CD1c-positive myeloid dendritic cell (primary cell): ENCODE data around the gene GRIK4.
"Not testable (repeated sequence)": the region's sequence is repeated elsewhere in the genome, so short reads cannot be mapped to it uniquely, and the experiment has no call there.

ENCODE experiments used
- DNase-seq: peaks from one replicate; pipeline ENCODE4 v3.0.0-alpha.2; 2016; ENCODE audit errors: extremely low spot score

The GRIK4 gene

DNA sequence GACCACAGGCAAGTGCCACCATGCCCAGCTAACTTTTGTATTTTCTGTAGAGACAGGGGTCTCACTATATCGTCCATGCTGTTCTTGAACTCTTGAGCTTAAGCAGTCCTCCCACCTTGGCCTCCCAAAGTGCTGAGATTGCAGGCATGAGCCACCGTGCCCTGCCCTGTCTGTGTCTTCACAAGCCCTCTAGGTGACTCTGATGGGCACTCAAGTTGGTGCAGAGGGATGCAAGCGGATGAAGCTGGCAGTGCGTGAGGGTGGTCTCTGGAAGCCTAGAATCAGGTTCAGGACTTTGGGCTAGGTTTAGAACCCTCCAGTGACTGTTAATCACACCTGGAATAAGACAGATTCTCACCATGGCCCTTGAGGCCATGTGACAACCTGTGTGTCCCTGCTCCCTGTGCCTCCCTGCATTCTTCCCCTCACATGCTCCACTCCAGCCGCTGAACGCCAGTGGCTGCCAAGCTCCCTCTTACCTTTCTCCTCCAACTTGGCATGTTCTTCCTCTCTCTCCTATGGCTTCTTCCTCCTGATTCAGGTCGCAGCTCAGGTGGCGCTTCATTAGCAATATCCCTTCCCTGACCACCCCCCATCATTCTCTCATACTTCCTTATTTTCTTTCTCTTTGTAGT lies 270.1 kb downstream of the GRIK4 start:
- DNase-seq = no peak

DNA sequence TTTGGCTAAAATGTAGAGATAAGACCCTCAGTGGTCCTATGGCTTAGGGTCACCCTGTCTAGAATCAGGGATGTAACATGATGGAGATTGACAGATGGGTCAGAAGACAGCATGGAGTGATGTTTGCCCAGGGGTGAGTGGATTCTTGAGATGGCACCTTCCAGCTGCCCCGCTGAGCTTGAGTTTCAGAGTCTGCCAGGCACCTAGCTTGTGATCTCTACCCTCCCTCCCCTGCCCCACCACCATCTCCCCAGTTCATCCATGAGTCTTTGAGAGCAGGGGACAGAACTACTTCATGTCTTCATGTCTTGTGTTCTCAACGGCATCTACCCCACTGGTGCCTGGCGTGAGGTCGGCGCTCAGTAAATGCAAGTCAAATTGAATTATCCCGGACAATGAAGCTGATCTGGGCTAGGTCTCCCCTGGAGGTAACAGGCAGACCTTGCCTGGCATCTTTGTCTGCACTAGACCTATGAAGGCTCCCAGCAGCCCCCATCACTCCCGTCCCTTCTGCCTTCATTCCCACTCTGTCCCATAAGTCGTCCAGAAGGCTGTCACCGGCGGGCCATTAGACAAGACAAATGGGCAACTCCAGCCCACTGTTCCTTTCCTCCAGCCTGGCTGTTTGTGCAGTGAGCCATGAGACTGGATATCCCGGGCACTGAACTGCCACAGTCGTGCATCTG lies 273.2 kb downstream of the GRIK4 start:
- no peak for DNase-seq

DNA sequence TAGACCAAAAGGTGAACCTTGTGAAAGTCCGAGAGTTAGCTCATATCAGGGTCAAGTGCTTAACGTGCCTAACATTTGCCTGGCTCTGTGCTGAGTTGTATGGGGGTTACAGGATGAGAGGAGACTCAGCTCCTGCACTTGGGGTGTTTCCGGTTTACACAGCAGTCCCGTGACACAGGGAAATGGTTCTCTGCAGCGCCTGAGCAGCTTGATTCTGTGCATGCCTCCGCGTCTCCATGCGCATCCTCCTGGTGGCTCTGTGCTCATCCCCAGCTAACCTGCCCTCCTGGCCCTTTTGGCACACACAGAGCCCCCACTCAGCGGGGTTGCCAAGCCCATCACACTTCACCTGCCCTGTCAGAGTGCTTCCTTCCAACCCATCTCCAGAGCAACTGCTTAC lies 274.0 kb downstream of the GRIK4 start:
- no peak for DNase-seq

DNA sequence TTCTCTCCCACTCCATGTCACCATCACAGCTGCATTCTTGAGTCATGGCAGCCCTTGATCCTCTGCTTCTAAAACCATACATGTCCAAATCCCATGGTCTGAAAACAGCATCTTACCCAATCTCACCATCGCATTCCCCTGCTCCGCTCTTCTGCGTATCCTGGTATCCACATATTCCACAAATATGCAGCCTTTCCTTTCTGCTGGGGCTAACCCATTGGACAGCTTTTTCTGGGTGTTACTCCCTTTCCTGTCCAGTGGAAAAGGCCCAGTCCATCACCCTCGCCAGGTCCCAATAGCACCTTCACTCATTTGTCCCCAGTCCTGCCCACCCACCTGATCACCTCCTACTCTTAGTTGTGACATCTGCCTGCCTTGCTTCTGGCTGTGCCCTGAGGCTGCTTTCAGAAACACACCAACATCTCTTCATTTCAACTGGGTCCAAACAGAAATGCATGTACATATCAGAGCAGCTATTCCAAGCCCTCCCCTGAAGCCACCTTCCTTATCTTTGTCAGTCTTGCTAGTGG lies 274.7 kb downstream of the GRIK4 start:
- no peak for DNase-seq

DNA sequence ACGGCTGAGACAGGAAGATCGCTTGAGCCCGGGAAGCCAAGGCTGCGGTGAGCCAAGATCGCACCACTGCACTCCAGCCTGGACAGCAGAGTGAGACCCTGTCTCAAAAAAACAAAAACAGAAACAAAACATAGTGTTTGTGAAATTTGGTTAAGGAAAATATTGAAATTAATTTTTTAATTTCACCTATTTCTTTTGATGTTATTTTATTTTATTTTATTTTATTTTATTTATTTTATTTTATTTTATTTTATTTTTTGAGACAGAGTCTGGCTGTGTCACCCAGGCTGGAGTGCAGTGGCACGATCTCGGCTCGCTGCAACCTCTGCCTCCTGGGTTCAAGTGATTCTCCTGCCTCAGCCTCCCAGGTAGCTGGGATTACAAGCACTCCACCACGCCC lies 275.7 kb downstream of the GRIK4 start:
- DNase-seq = not testable (repeated sequence)

DNA sequence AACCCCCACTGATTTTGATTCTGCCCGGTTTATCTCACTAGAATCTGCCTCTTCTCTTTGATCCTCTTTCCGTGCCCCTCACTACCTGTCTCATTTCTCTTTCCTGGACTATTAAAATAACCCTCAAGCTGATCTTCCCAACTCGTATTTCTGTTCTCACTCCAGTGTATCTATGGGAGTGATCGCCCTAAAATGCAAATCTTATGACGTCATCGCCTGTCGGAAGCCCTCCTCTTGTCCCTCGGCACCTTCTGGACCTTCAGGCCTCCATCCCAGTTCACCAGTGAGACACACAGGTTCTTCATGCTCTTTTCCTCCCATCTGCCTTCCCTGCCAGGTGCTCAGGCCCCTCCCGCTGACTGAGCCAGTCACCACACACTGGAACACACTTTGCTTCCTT lies 277.8 kb downstream of the GRIK4 start:
- DNase-seq = no peak

DNA sequence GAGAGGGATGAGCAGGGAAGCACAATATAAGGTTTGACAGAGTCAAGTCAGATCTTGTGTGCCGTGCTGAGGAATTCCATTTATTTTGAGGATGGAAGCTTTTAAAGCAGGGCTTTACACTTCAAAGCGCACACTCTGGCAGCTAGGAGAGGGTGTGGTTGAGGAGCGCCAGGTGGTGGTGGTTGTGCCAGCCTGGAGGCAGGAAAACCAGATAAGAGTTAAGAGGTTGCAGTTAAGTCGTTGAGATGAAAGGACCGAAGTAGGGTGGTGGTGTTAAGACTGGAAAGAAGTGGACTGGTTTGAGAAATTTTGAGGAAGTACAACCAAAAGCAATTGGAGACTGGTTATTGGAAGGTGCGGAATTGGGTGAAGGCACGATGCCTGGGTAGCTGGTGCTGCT lies 280.8 kb downstream of the GRIK4 start:
- DNase-seq = no peak

DNA sequence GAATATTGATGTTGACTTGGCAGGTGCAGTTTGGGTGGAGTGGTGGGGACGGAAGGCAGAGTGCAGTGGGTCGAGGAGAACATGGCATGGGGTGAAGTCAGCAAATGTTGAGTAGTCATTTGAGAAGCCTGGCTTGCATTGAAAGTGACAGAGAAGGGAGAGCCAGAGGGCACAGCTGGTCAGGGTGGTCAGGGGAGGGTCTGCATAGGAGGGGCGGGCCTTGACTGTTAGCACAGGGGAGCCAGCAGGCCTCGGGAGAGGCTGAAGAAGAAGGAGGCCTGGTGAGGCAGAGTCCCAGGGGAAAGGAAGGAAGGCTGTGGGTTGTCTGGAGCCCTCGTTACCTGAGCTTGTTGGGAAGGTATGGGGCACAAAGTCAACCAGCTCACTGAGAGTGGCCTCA lies 281.6 kb downstream of the GRIK4 start:
- no peak for DNase-seq

DNA sequence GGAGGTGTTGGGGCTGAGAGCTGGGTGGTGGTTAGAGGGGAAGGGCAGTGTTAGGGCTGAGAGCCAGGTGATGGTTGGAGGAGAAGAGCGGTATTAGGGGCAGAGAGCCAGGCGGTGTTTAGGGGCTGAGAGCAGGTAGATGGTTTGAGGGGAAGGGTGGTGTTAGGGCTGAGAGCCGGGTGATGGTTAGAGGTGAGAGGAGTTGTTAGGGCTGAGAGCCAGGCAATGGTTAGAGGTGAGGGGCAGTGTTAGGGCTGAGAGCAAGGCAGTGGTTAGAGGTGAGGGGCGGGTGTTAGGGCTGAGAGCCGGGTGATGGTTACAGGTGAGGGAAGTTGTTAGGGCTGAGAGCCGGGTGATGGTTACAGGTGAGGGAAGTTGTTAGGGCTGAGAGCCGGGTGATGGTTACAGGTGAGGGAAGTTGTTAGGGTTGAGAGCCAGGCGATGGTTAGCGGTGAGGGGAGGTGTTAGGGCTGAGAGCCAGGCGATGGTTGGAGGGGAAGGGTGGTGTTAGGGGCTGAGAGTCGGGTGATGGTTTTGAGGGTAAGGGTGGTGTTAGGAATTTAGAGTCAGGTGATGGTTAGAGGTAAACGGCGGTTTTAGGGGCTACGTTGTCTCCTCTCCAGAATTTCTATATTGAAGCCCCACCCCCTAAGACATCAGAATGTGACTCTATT lies 282.4 kb downstream of the GRIK4 start:
- no peak for DNase-seq

DNA sequence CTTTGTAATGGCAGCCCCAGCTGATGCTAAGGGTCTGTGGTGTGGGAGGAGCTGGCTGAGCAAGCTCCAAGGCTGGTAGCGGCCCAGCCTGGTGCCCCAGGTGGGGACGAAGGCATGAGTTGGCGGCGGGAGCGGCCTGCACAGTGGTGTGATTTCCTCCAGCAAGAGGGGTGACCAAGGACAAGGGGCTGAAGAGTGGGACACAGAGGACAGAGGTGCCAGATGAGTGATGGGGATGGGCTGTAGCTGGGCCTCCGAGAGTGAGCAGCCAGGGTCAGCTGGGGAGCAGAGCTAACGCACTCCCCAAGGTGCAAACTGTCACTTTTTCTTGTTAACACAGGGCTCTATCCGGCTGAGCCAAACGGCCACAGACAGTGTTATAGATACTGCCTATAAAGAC lies 283.2 kb downstream of the GRIK4 start:
- no peak for DNase-seq

DNA sequence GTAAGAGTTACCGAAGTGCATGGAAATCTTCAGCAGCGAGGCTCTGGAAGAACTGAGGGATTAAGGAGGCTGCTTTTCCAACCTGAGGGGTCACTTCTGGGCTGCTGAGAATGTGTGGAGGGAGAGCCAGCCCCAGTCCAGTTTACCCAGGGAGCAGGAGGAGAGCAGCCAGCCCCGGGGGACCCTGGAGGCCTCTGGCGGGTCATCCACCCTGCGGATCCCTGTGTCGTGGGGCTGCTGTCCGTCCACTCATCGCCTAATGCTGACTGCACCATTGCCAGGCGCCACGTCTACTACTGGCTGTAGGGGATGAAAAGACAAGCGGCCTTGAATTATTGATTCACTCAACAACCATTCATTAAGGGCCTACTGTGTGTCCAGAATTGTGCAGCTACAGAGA lies 283.6 kb downstream of the GRIK4 start:
- no peak for DNase-seq

DNA sequence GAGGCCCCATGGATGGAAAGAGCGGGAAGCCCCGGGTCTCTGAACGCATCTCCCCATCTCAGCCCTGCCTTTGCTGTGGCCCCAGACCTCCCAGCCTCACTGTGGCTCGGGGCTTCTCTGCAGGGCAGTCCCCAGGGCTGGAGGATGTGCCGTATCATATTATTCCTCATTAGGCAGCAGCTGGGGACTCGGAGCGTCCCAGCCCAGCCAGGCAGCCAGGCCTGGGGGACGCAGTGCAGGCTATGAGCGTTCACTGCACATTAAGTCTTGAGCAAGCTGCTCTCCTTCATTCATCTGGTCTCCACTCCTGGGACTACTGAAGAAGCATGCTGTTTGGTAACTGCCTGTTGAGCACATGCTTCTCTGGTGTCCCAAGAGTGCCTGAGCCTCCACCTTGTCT lies 285.6 kb downstream of the GRIK4 start:
- DNase-seq = no peak

DNA sequence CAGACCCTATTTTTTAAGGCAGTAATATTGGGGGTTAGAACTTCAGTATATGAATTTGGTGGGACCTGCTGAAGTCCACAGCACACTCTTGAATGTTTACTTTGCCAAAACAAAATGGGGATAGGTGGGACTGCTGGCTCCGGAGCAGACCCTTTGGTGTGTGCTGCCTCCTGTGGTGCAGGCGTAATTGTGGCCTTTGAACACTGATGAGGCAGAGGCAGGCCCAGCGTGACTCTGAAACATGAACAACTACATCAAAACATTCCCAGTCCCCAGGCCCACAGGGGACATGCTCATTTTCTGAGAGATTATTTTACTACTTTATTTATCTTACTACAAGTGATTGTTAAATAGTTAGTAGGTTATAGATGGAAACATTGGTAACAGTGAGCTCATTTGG lies 287.3 kb downstream of the GRIK4 start:
- DNase-seq = no peak

DNA sequence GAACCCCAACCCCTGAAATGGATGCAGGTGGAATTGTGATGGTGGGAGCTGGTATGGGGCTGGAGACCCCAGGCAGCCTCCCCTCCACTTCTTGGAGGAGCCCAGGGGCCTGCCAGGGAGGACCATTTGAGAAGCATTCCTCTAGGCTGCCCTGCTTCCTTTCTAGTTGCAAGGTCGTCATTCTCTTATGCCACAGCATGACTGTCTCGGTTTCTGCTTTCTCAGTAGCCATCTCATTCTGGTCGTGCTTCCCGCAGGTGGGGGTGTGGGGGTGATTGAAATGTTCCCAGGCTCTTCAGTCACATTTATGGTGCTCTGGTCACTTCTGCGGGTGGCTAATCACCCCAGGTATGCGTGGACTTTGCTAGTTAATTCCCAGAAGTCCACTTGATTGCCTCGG lies 288.7 kb downstream of the GRIK4 start:
- DNase-seq = no peak

DNA sequence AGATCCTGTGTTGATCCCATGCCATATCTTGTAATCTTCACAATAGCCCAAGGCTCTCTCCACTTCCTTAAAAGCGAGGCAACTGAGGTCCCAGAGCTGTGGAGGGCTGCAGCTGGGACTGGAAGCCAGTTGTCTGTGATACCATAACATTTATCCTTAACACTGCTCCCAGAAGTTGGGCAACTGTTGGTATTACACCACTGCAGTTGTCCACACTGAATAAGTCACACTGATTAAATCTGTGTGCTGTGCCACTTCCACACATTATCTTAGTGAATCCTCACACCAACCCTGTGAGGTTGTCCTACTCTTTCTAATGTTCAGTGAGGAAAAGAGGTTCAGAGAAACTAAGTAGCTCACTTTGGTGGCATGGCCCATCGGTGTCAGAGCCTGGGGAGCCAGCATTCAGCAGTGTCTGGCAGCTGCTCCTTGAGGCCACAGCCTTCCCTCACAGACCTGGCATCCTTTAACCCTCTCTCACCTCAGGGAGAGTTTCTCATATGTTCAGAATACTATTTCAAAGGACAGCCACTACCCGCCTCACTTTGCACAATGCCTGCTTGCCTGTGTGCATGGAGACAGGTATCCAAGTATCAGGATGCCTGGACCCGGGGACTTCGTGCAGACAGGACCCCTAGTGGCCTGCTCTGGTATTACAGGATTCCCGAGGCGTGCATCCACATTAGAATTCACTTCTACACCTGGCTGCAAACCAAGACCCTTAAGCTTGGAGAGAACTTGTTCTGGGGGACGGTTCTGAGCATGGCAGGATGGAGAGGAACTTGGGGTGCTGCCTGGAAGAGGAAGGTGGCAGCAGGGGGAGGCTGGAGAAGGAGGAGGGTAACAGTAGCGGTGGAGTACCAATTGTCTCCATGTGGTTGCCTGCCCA lies 290.5 kb downstream of the GRIK4 start:
- DNase-seq = peak; percentile 30

DNA sequence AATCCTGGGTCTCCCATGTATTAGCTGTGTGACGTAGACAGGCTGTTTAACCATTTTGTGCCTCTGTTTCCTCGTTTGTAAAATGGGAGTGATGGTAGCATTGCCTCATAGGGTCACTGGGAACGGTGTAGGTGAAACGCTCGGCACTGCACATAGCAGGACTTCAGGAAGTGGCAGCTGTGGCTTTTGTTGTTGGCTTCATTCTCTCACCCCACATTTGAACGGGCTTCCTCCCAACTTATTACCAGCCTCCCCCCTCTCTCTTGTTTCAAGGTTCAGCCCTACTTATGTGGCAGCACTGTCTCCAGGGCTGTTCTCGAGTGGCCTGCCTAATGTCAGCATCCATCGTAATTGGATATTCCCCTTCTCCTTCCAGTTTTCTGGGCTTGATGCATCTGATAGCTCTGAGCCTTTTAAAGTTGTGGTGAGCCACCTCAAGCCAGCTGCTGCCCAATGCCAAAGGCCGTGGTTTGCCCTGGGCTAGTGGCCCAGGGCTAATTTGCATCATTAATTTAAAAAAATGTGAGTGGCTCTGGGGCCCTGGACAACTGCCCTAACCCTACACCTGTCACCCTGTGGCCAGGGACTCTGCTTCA lies 294.5 kb downstream of the GRIK4 start:
- DNase-seq = no peak

DNA sequence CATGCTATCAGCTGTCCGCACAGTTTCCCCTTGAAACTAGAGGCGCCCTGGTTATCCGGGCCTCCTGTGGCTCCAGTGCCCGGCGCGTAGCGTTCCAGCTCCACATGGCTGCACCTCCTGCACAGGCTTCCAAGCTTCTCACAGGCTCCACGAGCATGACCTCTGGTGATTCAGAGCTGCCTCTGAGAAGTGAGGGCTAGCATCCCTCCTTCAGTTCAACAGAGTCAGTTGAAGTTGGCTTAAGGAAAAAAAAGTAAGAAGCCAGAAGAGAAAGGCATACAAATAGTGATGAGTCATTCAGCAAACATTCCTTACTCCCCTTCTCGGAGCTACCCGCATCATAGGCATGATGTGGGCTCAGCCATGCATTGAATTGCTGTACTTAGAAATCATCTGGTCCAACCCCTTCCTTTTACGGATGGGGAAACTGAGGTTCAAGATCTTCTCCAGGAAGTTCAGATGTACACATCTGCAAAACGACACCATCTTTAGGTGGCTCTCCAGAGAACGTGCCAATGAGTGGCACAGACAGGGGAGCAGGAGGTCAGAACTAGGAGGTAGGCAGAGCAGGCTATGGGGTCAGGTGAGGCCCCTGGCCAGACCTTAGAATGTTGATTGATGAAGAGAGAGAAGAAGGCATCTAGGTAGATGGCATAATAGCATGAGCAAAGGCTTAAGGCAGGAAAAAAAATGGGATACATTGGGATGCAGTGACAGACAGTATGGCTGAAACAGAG lies 296.0 kb downstream of the GRIK4 start:
- no peak for DNase-seq

DNA sequence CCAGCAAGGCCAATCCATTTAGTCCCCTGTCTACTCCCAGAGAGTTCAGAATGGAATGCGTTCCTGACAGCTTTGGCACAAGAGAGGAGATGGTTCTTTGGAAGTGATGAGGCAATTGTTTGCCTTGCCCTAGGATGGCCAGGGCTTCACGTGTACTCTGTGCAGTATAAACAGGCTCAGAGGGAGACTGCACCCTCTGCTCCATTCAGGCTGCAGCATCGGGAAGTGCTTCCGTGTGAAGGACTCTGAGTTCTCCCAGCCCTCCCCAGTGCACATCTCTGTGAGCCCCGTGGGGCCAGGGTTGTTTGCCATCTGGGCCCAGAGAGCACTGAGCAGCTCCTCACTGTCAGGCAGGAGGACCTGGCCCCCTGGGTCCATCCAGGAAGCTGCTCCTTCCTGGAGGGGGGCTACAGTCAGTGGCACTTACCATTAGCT lies 297.1 kb downstream of the GRIK4 start:
- DNase-seq = no peak

DNA sequence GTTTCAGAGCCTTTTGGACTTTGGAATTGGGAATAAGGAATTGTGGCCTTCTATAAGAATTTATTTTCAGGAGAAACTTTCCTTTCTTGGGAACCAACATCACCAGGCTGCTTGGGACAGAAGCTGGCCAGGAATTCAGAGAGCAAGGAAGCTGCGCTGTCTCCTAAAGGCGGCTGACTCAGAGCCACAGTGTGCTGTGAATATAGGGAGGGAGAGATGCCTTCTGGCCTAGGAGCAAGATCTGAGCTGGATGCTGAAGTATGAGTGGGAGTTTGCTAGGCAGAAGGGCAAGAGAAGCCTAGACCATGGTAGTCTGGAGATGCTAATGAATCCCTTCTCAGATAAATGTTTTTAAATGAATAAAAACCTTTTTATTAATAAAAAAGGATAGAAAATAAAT lies 298.7 kb downstream of the GRIK4 start:
- DNase-seq = no peak

DNA sequence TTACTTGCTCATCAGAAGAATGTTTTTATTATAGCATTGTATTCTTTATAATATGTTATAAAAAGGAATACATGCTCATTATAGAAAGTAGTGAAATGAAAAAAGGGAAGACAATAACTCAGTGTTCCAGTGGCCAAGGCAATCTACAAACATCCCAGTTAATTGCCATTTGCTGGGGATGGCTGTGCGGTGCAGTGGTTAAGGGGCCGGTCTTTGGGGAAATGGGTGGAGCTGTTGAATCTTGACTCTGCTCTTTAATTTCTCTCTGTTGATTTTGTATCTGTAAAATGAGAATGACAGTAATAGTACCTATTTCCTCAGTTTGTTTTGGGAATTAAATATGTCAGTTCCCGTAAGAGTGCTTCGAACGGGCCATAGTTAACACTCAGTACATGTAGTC lies 299.7 kb downstream of the GRIK4 start:
- no peak for DNase-seq

DNA sequence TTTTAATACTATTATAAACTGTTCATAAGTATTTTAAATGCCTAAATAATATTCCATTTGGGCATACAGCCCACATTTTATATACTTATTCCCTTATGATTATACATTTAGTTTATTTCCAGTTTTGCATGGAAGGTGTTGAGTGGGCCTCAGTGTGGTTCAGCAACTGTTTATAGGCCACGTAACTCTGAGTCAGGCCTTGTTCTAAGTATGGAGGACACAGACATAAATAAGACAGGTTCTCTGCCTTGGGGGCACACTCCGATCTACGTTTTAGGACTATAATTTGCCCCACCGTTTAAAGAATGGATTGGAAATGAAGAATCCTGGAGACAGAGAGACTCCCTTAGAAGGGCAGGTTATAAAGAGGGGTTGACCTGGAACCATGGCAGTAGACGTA lies 300.2 kb downstream of the GRIK4 start:
- DNase-seq = no peak
